Measurements from ENCODE around the gene UTS2B. TPM values are rescaled to one million over a fixed set of nuclear protein-coding genes. Genes with fewer than 3 reads are reported as not detected.

Gene UTS2B
- total RNA-seq, 1 donor from 2014 or later: 16.8 TPM

GRCh38 chr3:191373327-191373726 lies 43.0 kb upstream of the UTS2B start:
- intact Hi-C loops (cut with DNase I): no loop called here
- DNase-seq (ENCODE audit: low spot score in 2 of 2): no peak
- Histone ChIP-seq H3K9me3 (no peaks in the 10 kb centered on the region), H3K27ac (no peak overlapping the region), H3K36me3 (peaks cover 11 to 28% of the 10 kb centered on the region in 2 donors), H3K4me1 (peaks cover 3 to 7% of the 10 kb centered on the region in 2 donors), H3K4me3 (no peak overlapping the region), H3K27me3 (no peaks in the 10 kb centered on the region)
- no peak for TF ChIP-seq CTCF (IDR thresholded peaks at IDR 0.05)

GRCh38 chr3:191372122-191372521 lies 41.8 kb upstream of the UTS2B start:
- Histone ChIP-seq H3K36me3 (peaks cover 11 to 33% of the 10 kb centered on the region in 2 donors), H3K27me3 (no peaks in the 10 kb centered on the region), H3K4me3 (no peak overlapping the region), H3K4me1 (peaks cover 3 to 5% of the 10 kb centered on the region in 2 donors), H3K9me3 (no peaks in the 10 kb centered on the region), H3K27ac (no peak overlapping the region)
- intact Hi-C loops (cut with DNase I): no loop called here
- DNase-seq (ENCODE audit: low spot score in 2 of 2): no peak
- TF ChIP-seq CTCF (IDR thresholded peaks at IDR 0.05): no peak

GRCh38 chr3:191369616-191370010 lies 39.3 kb upstream of the UTS2B start:
- Histone ChIP-seq H3K4me3 (no peak overlapping the region), H3K36me3 (peaks cover 11 to 32% of the 10 kb centered on the region in 2 donors), H3K9me3 (no peaks in the 10 kb centered on the region), H3K27me3 (no peaks in the 10 kb centered on the region), H3K4me1 (no peaks in the 10 kb centered on the region), H3K27ac (no peak overlapping the region)
- TF ChIP-seq CTCF (IDR thresholded peaks at IDR 0.05): no peak
- DNase-seq (ENCODE audit: low spot score in 2 of 2): no peak
- intact Hi-C loops (cut with DNase I): no loop called here

GRCh38 chr3:191368755-191369615 lies 38.7 kb upstream of the UTS2B start:
- Histone ChIP-seq H3K9me3 (no peaks in the 10 kb centered on the region), H3K27ac (no peak overlapping the region), H3K36me3 (peaks cover 11 to 32% of the 10 kb centered on the region in 2 donors), H3K4me1 (no peaks in the 10 kb centered on the region), H3K4me3 (no peak overlapping the region), H3K27me3 (no peaks in the 10 kb centered on the region)
- no peak for TF ChIP-seq CTCF (IDR thresholded peaks at IDR 0.05)
- intact Hi-C loops (cut with DNase I): no loop called here
- no peak for DNase-seq (ENCODE audit: low spot score in 2 of 2)

GRCh38 chr3:191366675-191367074 lies 36.3 kb upstream of the UTS2B start:
- Histone ChIP-seq H3K27me3 (no peaks in the 10 kb centered on the region), H3K36me3 (peaks cover 19 to 49% of the 10 kb centered on the region in 2 donors), H3K27ac (no peak overlapping the region), H3K4me3 (no peak overlapping the region), H3K9me3 (no peaks in the 10 kb centered on the region), H3K4me1 (no peaks in the 10 kb centered on the region)
- no peak for DNase-seq (ENCODE audit: low spot score in 2 of 2)
- intact Hi-C loops (cut with DNase I): no loop called here
- TF ChIP-seq CTCF (IDR thresholded peaks at IDR 0.05): no peak

Measured in ascending aorta (tissue), 2 donors.